Measurements from ENCODE around the gene GSN. TPM values are rescaled to one million over a fixed set of nuclear protein-coding genes. Genes with fewer than 3 reads are reported as not detected.

The GSN gene
- total RNA-seq, 1 experiment from 2014 or later, result 28.4 TPM

- intact Hi-C loops (cut with micrococcal nuclease; ENCODE audit: unreplicated experiment), result no loop called here
- BruUV-seq (replicated peaks), result no TSS peak
- DNase-seq (ENCODE audit: low spot score), result no peak
- H3K36me3 ChIP-seq (ENCODE audit: insufficient read depth, low read length, poor library complexity, severe bottlenecking), result no peaks in the 10 kb centered on the region
- H3K27ac ChIP-seq (ENCODE audit: low read depth, low read length, poor library complexity, severe bottlenecking), result no peak overlapping the region
- H3K4me3 ChIP-seq (ENCODE audit: low read depth, low read length, poor library complexity, severe bottlenecking), result peak overlapping the region; percentile 66
- no peaks in the 10 kb centered on the region for H3K27me3 ChIP-seq (replicated peaks; ENCODE audit: insufficient read depth, low read depth, low read length, poor library complexity)
- no peaks in the 10 kb centered on the region for H3K9me3 ChIP-seq (ENCODE audit: low read depth, low read length, poor library complexity, severe bottlenecking)
- CTCF ChIA-PET, result no interaction called here
- TF ChIP-seq CTCF (conservative IDR thresholded peaks at IDR 0.05; ENCODE audit: low read depth, low read length) (no peak), EZH2 (IDR thresholded peaks at IDR 0.05; ENCODE audit: borderline replicate concordance, low read depth, low read length, poor library complexity, severe bottlenecking) (no peak)
- POLR2A ChIA-PET (ENCODE audit: low non-redundant PET), result interaction anchor here (0.6 to 0.7 kb wide), 2 partner anchors 21 to 797 kb away, joined by 6 to 17 read pairs; no protein-coding TSS in a partner anchor
- peaks cover 59% of the 10 kb centered on the region for H3K4me1 ChIP-seq (ENCODE audit: insufficient read depth, low read length, poor library complexity, severe bottlenecking)
These were observed 100.8 kb downstream of the GSN start for GRCh38 chr9:121368745-121369144.

GRCh38 chr9:121369595-121370265 lies 101.8 kb downstream of the GSN start, which contains the start of gene STOM:
Gene STOM, minus strand, starts transcription at chr9:121370250. Its CDS starts 63 bp downstream, at chr9:121370187.
- Histone ChIP-seq H3K27ac (ENCODE audit: low read depth, low read length, poor library complexity, severe bottlenecking) (peak within 1 kb of the TSS; percentile 84), H3K27me3 (replicated peaks; ENCODE audit: insufficient read depth, low read depth, low read length, poor library complexity) (no peaks in the 10 kb centered on the region), H3K4me3 (ENCODE audit: low read depth, low read length, poor library complexity, severe bottlenecking) (peak within 1 kb of the TSS; percentile 66), H3K9me3 (ENCODE audit: low read depth, low read length, poor library complexity, severe bottlenecking) (no peaks in the 10 kb centered on the region), H3K36me3 (ENCODE audit: insufficient read depth, low read length, poor library complexity, severe bottlenecking) (no peaks in the 10 kb centered on the region), H3K4me1 (ENCODE audit: insufficient read depth, low read length, poor library complexity, severe bottlenecking) (peaks cover 51% of the 10 kb centered on the region)
- CTCF ChIA-PET, result no interaction called here
- peak; percentile 78 for DNase-seq (ENCODE audit: low spot score)
- TSS peak; percentile 43 for BruUV-seq (replicated peaks)
- POLR2A ChIA-PET (ENCODE audit: low non-redundant PET), result interaction anchor here (0.6 to 0.7 kb wide), 2 partner anchors 22 to 798 kb away, joined by 6 to 17 read pairs; no protein-coding TSS in a partner anchor
- TF ChIP-seq EZH2 (IDR thresholded peaks at IDR 0.05; ENCODE audit: borderline replicate concordance, low read depth, low read length, poor library complexity, severe bottlenecking), result no peak
- no peak for TF ChIP-seq CTCF (conservative IDR thresholded peaks at IDR 0.05; ENCODE audit: low read depth, low read length)
- intact Hi-C loops (cut with micrococcal nuclease; ENCODE audit: unreplicated experiment), result no loop called here

DNA sequence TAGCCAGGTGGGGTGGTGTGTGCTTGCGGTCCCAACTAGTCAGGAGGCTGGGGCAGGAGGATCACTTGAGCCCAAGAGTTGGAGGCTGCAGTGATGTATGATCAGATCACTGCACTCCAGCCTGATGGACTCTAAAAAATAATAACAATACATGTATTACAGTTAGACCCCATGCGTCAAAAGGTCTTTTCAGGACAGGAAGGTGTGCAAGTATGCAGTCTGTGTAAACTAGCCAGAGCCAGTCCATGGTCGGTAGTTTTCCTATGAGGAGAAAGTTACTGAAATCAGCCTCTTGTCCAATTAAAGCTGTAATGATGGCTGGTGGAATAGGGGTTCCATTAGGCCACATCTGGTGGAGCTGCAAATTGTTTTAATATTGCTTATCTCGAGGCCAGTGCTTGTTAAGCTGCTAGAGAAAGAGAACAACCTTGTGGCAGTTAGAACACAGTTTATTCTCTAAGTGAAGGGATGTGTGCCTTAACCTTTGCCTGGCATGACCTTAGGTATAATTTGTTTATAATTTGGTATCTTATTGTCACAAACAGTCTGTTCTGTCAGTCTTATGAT lies 103.6 kb downstream of the GSN start:
- H3K27ac ChIP-seq (ENCODE audit: low read depth, low read length, poor library complexity, severe bottlenecking), result no peak overlapping the region
- no peaks in the 10 kb centered on the region for H3K36me3 ChIP-seq (ENCODE audit: insufficient read depth, low read length, poor library complexity, severe bottlenecking)
- intact Hi-C loops (cut with micrococcal nuclease; ENCODE audit: unreplicated experiment), result no loop called here
- no peaks in the 10 kb centered on the region for H3K9me3 ChIP-seq (ENCODE audit: low read depth, low read length, poor library complexity, severe bottlenecking)
- no peaks in the 10 kb centered on the region for H3K27me3 ChIP-seq (replicated peaks; ENCODE audit: insufficient read depth, low read depth, low read length, poor library complexity)
- ChIA-PET CTCF (no interaction called here), POLR2A (ENCODE audit: low non-redundant PET) (no interaction called here)
- TF ChIP-seq CTCF (conservative IDR thresholded peaks at IDR 0.05; ENCODE audit: low read depth, low read length) (no peak), EZH2 (IDR thresholded peaks at IDR 0.05; ENCODE audit: borderline replicate concordance, low read depth, low read length, poor library complexity, severe bottlenecking) (no peak)
- no peak for DNase-seq (ENCODE audit: low spot score)
- H3K4me3 ChIP-seq (ENCODE audit: low read depth, low read length, poor library complexity, severe bottlenecking), result no peak overlapping the region
- BruUV-seq (replicated peaks), result no TSS peak
- peaks cover 40% of the 10 kb centered on the region for H3K4me1 ChIP-seq (ENCODE audit: insufficient read depth, low read length, poor library complexity, severe bottlenecking)

Data from A673 (cell line).